Gastrocnemius medialis (tissue), 4 donors: ENCODE results near the gene RPL22L1.

Source experiments
- CTCF ChIP-seq, 5 experiments: fragments of 450-650 bp in 3 of 5; fragments of 200-600 bp in 2 of 5; sonication (generic) in 2 of 5; IDR thresholded peaks in 4 of 5; conservative IDR thresholded peaks in 1 of 5; 1 replicate in 4 of 5; 2 replicates in 1 of 5; pipeline ENCODE4 v1.5.1; 2016 to 2019; ENCODE audit warnings: antibody characterized with exemption in 5 of 5, mild to moderate bottlenecking in 3 of 5, moderate library complexity in 3 of 5
- POLR2A ChIP-seq, 2 donors: fragments of 450-650 bp; IDR thresholded peaks; one replicate each; pipeline ENCODE4 v1.6.1; 2017; ENCODE audit warnings: antibody characterized with exemption in 2 of 2, mild to moderate bottlenecking in 2 of 2, moderate library complexity in 2 of 2

- TF ChIP-seq POLR2A (IDR thresholded peaks at IDR 0.05) = no peak
- no peak for TF ChIP-seq CTCF (IDR thresholded peaks at IDR 0.05 in 4 of 5, conservative IDR thresholded peaks at IDR 0.05 in 1 of 5)
Measured at GRCh38 chr3:170858599-170858998, 11.4 kb downstream of the RPL22L1 start.
